ENCODE data around the gene APOB. TPM values are rescaled to one million over a fixed set of nuclear protein-coding genes. Genes with fewer than 3 reads are reported as not detected.

Gene APOB
- total and polyA plus RNA-seq, 2 of the 13 experiments (the other 11 are each of a cell fraction or from before 2014, with no cell fraction given), result 1,569 to 2,515 TPM

DNA sequence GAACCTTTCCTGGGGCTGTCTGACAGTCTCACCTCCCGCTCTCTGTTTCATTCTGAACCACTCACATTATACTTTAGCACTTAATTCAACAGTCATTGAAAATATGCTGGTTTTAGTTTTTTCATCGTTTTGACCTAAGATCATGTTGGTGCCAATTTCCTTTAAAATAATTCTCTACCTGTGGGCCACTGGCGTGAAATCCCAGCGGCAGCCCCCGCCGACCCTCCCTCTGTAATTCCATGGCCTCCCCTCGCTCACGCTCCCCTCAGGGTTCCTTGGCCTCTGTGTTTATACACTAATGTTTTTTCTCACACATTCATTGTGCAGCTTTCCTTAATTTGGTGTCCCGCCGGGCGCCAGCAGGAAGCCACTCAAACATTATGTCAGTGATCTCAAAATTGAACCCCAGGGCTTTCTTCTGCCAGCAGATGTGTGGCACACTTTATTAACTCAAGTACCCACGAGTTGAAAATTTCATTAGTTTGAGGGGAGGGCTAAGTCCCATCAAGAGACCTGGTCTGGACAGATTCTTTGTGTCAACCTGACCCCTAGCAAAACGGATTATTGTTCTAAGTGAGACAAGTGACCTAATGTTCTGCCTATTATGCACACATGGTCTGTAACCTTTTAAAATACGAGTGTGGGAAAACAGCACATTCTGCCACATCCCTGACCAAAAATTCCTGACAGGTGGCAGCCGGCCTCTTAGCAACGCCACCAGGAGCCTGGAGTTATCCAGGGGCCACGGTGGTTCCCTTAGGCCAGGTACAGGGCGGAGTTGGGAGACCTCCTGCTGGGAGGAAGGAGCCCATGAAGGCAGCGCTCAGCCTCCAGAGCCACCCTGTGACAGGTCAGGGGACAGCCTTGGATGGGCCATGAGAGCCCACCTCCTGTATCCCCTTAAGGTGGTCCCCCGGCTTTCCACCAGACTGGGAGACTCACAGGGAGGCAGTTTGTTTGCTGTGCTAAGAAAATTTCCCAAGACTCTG, 53.1 kb downstream of the APOB start (continued):
- TF ChIP-seq, protein P1, sequence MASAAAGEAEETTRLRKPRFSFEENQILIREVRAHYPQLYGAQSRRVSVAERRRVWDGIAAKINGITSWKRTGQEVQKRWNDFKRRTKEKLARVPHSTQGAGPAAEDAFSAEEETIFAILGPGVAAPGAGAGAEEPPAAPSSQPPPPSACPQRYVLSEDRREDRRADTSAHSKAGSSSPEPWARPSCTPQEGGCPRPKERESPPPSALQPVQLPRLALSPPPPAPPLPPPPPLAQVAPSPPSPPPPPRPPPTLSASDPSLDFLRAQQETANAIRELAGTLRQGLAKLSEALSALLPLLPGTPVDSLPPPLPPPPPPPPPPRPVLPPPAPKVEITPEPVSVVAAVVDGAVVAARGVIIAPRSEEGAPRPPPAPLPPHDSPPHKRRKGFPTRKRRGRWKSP (CRISPR knock-in tag; IDR thresholded peaks at IDR 0.05), result no peak
- TF ChIP-seq, protein P2, sequence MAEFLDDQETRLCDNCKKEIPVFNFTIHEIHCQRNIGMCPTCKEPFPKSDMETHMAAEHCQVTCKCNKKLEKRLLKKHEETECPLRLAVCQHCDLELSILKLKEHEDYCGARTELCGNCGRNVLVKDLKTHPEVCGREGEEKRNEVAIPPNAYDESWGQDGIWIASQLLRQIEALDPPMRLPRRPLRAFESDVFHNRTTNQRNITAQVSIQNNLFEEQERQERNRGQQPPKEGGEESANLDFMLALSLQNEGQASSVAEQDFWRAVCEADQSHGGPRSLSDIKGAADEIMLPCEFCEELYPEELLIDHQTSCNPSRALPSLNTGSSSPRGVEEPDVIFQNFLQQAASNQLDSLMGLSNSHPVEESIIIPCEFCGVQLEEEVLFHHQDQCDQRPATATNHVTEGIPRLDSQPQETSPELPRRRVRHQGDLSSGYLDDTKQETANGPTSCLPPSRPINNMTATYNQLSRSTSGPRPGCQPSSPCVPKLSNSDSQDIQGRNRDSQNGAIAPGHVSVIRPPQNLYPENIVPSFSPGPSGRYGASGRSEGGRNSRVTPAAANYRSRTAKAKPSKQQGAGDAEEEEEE (CRISPR knock-in tag; IDR thresholded peaks at IDR 0.05; ENCODE audit: borderline replicate concordance), result no peak
- TF ChIP-seq ZNF432 (CRISPR knock-in tag; IDR thresholded peaks at IDR 0.05; ENCODE audit: borderline replicate concordance) (no peak), MAZ (IDR thresholded peaks at IDR 0.05; ENCODE audit: borderline replicate concordance, low read depth, low read length) (no peak), MAZ (CRISPR knock-in tag; IDR thresholded peaks at IDR 0.05; ENCODE audit: low read depth) (no peak), ZFX (CRISPR knock-in tag; IDR thresholded peaks at IDR 0.05; ENCODE audit: low read depth) (no peak), ZNF674 (CRISPR knock-in tag; IDR thresholded peaks at IDR 0.05; ENCODE audit: low read depth) (no peak), ZNF552 (CRISPR knock-in tag; IDR thresholded peaks at IDR 0.05; ENCODE audit: borderline replicate concordance) (no peak), SNAPC2 (CRISPR knock-in tag; IDR thresholded peaks at IDR 0.05) (no peak), REST (IDR thresholded peaks at IDR 0.05; ENCODE audit: borderline replicate concordance in 1 of 2, low read depth in 1 of 2, low read length in 2 of 2) (no peak)
- TF ChIP-seq, protein P3, sequence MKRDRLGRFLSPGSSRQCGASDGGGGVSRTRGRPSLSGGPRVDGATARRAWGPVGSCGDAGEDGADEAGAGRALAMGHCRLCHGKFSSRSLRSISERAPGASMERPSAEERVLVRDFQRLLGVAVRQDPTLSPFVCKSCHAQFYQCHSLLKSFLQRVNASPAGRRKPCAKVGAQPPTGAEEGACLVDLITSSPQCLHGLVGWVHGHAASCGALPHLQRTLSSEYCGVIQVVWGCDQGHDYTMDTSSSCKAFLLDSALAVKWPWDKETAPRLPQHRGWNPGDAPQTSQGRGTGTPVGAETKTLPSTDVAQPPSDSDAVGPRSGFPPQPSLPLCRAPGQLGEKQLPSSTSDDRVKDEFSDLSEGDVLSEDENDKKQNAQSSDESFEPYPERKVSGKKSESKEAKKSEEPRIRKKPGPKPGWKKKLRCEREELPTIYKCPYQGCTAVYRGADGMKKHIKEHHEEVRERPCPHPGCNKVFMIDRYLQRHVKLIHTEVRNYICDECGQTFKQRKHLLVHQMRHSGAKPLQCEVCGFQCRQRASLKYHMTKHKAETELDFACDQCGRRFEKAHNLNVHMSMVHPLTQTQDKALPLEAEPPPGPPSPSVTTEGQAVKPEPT (CRISPR knock-in tag; IDR thresholded peaks at IDR 0.05; ENCODE audit: low read depth), result no peak
- TF ChIP-seq, protein P4, sequence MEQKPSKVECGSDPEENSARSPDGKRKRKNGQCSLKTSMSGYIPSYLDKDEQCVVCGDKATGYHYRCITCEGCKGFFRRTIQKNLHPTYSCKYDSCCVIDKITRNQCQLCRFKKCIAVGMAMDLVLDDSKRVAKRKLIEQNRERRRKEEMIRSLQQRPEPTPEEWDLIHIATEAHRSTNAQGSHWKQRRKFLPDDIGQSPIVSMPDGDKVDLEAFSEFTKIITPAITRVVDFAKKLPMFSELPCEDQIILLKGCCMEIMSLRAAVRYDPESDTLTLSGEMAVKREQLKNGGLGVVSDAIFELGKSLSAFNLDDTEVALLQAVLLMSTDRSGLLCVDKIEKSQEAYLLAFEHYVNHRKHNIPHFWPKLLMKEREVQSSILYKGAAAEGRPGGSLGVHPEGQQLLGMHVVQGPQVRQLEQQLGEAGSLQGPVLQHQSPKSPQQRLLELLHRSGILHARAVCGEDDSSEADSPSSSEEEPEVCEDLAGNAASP (CRISPR knock-in tag; IDR thresholded peaks at IDR 0.05; ENCODE audit: borderline replicate concordance), result no peak

All from HepG2 (cell line).